Jurkat, Clone E6-1 (cell line): ENCODE results near the gene FAM13A.

Experiments used
- DNase-seq: peaks from one replicate; pipeline ENCODE4 v3.0.0-alpha.2; 2011; ENCODE audit warnings: low read depth, low spot score
- H3K4me3 ChIP-seq: 2 replicates; pipeline ENCODE4 v1.5.1; 2011; ENCODE audit warnings: mild to moderate bottlenecking, low read length, control low read depth, moderate library complexity

FAM13A gene

DNA sequence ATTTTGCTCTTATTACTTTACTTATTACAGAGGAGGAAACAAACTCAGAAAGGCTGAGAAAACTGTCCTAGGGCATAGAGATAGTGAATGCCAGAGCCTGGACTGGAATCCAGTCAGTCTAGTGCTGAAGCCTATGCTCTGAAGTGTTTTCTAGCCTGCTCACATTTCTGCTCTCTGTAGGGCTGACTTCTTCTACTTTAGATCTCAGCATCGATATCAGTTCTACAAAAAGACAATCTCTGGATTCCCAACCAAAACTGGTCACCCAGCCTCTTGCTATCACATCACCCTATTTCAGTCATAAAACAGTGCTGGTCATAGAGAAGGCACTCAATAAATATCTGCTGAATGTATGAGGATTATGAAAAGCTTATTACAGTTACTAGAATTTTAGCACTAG is 87.2 kb downstream of the FAM13A start:
- H3K4me3 ChIP-seq: no peak overlapping the region
- no peak for DNase-seq

DNA sequence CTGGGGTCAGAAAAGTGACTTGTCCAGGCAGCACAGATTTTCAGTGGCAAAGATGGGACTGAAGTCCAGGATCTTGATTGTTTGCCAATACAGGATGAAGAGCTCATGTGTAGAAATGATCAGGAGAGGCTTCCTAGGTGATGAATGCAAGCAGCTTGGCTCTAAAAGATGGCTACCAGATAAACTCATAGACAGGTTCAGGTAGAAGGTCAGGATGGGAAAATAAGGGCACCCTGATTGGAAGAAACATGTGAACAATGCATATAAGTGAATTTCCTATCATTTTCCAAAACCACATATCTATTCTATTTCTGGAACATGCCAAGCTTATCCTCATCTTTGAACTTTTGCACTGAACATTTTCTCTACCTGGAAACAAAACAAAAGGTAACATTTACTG is 87.7 kb downstream of the FAM13A start:
- DNase-seq: no peak
- H3K4me3 ChIP-seq: no peak overlapping the region

DNA sequence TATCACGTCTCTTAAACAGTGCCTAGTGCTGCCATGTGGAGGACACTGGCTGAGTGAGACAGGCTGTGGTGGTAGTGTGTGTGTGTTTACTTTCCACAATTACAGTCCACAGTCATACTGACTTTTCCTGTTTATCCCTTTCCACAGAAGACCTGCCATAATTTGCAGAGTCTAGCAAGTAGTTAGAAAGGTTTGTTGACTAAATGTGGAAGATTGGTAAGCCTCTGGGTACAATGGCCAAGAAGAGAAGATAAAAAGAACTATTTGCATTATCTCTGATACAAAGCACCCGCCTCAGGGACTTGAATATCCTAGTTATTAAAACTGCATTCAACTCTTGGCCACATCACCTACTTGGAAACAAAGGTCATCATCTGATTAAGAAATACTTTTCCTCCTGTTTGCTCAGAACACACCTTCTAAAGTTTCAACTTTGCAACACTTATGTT is 89.1 kb downstream of the FAM13A start:
- H3K4me3 ChIP-seq: no peak overlapping the region
- no peak for DNase-seq

- H3K4me3 ChIP-seq: no peak overlapping the region
- DNase-seq: no peak
These were observed 91.9 kb downstream of the FAM13A start for GRCh38 chr4:88965053-88965452.

DNA sequence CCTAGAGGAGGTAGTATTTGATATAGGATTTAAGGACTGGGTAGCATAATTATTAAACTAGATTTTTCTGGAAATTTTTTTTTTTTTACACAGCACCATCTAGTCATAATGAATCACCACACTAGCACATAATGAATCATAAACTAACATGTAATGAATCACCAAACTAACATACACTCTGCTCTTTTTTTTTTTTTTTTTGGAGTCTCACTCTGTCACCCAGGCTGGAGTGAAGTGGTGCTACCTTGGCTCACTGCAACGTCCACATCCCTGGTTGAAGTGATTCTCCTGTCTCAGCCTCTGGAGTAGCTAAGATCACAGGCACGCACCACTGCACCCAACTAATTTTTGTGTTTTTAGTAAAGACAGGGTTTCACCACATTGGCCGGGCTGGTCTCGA is 92.5 kb downstream of the FAM13A start:
- H3K4me3 ChIP-seq: no peak overlapping the region
- no peak for DNase-seq

- DNase-seq: no peak
- H3K4me3 ChIP-seq: no peak overlapping the region
These were observed 93.2 kb downstream of the FAM13A start for GRCh38 chr4:88963817-88964216.

DNA sequence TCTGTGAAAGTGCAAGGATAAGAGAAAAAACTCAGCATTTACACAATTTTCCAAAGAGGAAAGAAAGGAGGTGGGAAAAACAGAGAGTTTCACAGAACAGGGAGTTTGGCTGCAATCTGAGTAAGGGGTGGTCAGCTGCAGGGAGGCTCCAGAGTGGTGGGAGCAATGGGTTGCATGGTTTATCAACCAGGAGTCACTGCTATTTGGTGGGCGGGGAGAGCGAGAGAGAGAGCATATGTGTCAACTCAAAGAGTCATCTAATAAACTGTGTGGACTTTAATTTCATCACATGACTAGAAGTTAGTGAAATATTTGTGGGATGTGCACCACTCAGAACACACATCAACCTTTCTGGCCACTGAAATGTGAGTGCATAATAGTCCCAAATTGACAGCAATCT is 94.6 kb downstream of the FAM13A start:
- DNase-seq: no peak
- no peak overlapping the region for H3K4me3 ChIP-seq

DNA sequence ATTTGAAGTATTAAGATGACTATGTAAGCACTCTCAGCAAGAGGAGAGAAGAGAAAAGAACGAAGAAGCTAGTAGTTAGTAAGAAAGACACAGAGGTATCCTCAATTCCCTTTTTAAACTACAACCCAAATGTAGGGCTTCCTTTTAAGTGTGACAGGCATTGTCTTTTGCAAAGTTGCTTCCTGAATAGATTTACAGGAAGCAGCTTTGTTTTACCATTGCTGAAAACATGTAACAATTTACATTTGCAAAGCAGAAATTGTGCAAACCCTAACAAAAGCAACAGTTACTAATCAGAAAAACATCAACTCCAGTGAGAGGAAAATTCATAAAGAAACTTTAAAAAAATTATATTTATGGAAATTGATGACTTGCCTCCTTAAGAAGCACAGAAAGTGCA is 96.4 kb downstream of the FAM13A start:
- H3K4me3 ChIP-seq: no peak overlapping the region

DNA sequence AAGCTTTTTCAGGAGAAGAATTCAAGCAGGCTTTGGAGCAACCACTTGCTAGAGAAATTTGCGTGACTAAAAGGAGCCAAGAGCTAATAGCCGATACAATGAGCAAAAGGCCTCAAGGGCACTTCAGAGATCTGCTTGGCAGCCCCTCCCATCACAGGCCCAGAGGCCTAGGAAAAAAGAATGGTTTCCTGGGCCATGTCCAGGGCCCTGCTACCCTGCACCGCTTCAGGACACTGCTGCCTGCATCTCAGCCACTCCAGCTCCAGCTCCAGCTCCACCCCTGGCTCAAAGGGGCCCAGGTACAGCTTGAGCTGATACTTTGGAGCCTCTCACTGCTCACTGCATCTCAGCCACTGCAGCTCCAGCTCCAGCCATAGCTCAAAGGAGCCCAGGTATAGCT is 98.9 kb downstream of the FAM13A start:
- no peak overlapping the region for H3K4me3 ChIP-seq
- DNase-seq: no peak

More for the DNA sequence above, 96.4 kb downstream of the FAM13A start:
- no peak for DNase-seq

DNA sequence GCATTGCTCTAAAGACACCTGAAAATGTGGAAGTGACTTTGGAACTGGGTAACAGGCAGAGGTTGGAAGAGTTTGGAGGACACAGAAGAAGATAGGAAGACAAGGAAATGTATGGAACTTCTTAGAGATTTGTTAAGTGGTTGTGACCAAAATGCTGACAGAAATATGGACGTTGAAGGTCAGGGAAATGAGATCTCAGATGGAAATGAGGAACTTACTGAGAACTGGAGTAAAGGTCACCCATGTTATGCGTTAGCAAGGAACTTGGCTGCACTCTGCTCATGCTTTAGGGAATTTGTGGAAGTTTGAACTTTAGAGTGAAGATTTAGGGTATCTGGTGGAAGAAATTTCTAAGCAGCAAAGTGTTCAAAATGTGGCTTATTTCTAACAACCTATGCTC is 99.4 kb downstream of the FAM13A start:
- DNase-seq: no peak
- H3K4me3 ChIP-seq: no peak overlapping the region

- no peak overlapping the region for H3K4me3 ChIP-seq
- no peak for DNase-seq
These were observed 101.2 kb downstream of the FAM13A start for GRCh38 chr4:88955580-88956380.

- no peak for DNase-seq
- H3K4me3 ChIP-seq: no peak overlapping the region
These were observed 103.6 kb downstream of the FAM13A start for GRCh38 chr4:88953400-88953799.

DNA sequence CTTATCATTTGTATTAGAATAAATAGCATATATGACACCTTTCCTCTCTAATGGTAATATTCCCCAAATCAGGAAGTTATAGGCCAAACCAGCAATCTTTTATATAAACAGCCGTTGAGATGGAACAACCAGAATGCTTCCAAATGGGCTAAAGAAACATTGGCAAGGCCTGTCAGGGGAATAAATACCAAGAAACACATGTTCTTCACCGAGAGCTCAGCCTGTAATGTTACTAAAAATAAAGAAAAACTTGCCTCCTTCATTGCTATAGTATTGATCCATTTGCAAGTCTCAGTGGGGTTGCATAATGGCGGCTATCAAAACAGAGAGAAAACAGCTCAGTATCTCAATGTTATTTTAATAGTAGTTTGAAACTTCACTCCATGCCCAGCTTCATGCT is 104.9 kb downstream of the FAM13A start:
- H3K4me3 ChIP-seq: no peak overlapping the region
- no peak for DNase-seq

GRCh38 chr4:88949605-88950004 is 107.4 kb downstream of the FAM13A start:
- no peak overlapping the region for H3K4me3 ChIP-seq
- no peak for DNase-seq

DNA sequence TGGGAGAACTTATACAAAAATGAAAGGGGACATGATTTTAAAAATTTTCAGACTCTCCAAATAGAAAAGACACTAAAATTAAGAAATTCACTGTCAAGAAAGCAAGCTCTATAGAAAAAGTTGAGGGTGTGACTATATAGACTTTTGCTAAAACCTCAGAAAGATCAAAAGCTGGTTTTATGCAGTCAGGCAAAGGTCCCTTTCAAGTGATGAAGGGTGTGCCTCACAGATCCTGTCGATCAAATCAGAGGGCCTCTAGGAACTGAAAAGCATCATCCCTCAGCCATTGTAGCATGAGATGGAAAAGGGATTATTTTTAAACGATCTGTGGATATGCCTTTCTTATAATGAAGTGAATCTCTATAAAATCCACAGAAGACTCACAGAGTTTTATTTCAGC is 116.5 kb downstream of the FAM13A start:
- no peak overlapping the region for H3K4me3 ChIP-seq
- DNase-seq: peak; percentile 2

DNA sequence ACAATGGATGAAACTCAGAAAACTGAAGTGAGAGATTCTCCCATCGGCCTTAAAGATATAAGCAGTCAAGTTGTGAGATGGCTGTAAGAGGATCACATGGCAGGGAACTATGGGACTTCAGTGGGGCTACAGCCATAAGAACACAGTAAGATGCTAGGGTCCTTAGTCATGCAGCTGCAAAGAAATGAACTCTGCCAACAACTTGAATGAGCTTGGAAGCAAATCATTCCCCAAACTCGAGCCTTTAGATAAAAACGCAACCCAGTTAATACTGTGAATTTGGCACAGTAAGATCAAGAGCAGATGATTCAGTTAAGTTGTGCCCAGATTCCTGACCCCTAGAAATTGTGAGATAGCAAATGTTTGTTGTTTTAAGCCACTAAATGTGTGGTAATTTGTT is 117.3 kb downstream of the FAM13A start:
- DNase-seq: no peak
- H3K4me3 ChIP-seq: no peak overlapping the region

- no peak for DNase-seq
- no peak overlapping the region for H3K4me3 ChIP-seq
These were observed 118.8 kb downstream of the FAM13A start for GRCh38 chr4:88938138-88938537.

GRCh38 chr4:88937081-88937480 is 119.9 kb downstream of the FAM13A start:
- no peak for DNase-seq
- no peak overlapping the region for H3K4me3 ChIP-seq

DNA sequence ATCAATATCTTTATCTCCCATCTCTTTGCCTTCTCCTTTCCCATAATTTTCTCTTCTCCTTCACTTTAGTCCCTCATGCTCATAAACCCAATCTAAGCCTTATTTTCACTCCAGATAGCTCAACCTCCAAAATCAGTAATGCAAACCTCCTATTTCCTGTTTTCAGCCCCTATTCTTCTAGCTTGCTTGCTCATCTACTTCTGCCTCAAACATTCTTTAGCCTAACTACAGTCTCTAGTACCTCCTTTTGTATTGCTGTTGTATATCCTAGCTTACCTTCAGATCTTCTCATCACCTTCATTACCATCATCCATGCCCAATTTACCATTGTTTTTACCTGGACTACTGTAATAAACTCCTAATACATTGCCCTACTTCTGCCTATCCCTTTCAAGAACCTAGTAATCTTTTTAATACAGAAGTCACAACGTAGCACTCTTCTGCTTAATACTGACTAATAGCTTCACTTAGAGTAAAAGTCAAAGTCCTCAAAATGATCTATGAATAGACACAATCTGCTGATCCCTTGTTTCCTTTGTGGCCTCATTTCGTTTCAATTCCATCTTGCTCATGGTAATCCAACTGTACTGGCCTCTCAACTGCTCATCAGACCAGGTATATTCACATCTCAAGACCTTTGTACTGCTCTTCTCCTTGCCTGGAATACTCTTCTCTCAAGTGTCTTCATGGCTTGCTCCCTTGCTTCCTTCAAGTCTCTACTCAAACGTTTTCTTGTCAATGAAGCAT is 123.4 kb downstream of the FAM13A start:
- H3K4me3 ChIP-seq: no peak overlapping the region
- DNase-seq: no peak

- no peak overlapping the region for H3K4me3 ChIP-seq
- DNase-seq: no peak
These were observed 128.1 kb downstream of the FAM13A start for GRCh38 chr4:88928852-88929251.

DNA sequence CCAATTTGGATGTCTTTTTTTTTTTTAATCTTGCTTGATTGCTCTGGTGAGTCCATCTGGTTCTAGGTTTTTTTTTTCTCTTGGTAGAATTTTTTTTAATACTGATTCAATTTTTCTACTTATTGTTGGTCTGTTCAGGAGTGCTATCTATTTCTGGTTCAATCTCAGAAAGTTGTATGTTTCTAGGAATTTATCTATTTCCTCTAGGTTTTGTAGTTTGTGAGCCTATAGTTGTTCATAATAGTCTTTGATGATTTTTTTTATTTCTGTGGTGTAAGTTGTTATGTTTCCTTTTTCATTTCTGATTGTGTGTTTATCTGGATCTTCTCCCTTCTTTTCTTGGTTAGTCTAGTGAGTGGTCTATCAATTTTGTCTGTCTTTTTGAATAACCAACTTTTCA is 129.6 kb downstream of the FAM13A start:
- DNase-seq: no peak
- no peak overlapping the region for H3K4me3 ChIP-seq
